ENCODE measurements around the gene TK1. TPM values are rescaled to one million over a fixed set of nuclear protein-coding genes. Genes with fewer than 3 reads are reported as not detected.
"Not testable (repeated sequence)": the region's sequence is repeated elsewhere in the genome, so short reads cannot be mapped to it uniquely, and the experiment has no call there.

The TK1 gene
- total RNA-seq = 10 to 100 TPM; 81.0 to 97.4 TPM
- polyA plus RNA-seq (2013, experiment 1 of 2) = 44.3 TPM
- polyA plus RNA-seq (2013, experiment 2 of 2) = 48.8 TPM
- long read RNA-seq, experiment 1, transcript TK1-201 (7 exons, 1,628 nt) = major isoform, 46 of 83 reads
- long read RNA-seq, experiment 1, partial matches to known transcripts = 13 of 83 reads
- long read RNA-seq, experiment 1, other reads (novel, unspliced or antisense) = 24 of 83 reads
- long read RNA-seq, experiment 2, transcript TK1-201 (7 exons, 1,628 nt) = major isoform, 191 of 206 reads
- long read RNA-seq, experiment 2, transcript TK1-203 (6 exons, 1,681 nt) = minor isoform, 5 of 206 reads
- long read RNA-seq, experiment 2, partial matches to known transcripts = 5 of 206 reads
- long read RNA-seq, experiment 2, other reads (novel, unspliced or antisense) = 4 of 206 reads
- long read RNA-seq, experiment 3, transcript TK1-201 (7 exons, 1,628 nt) = major isoform, 576 of 623 reads
- long read RNA-seq, experiment 3, transcript TK1-203 (6 exons, 1,681 nt) = minor isoform, 21 of 623 reads
- long read RNA-seq, experiment 3, partial matches to known transcripts = 5 of 623 reads
- long read RNA-seq, experiment 3, other reads (novel, unspliced or antisense) = 15 of 623 reads
- long read RNA-seq, experiment 4, transcript TK1-201 (7 exons, 1,628 nt) = major isoform, 423 of 467 reads
- long read RNA-seq, experiment 4, transcript TK1-203 (6 exons, 1,681 nt) = minor isoform, 16 of 467 reads
- long read RNA-seq, experiment 4, partial matches to known transcripts = 9 of 467 reads
- long read RNA-seq, experiment 4, other reads (novel, unspliced or antisense) = 14 of 467 reads

GRCh38 chr17:78186692-78187595 lies at the start of gene TK1, which contains the start of gene AFMID:
TSS of gene TK1 (minus strand) at chr17:78187052. CDS start at chr17:78186994, 58 bp downstream.
TSS of gene AFMID (plus strand) at chr17:78187362. CDS start at chr17:78187371, 9 bp downstream.
- peak within 1 kb of the TSS; percentile 87 for H3K9ac ChIP-seq (ENCODE audit: extremely low read depth, low read length, poor library complexity, severe bottlenecking)
- H3K27me3 ChIP-seq (ENCODE audit: control insufficient read depth, insufficient read depth, low read length, poor library complexity, severe bottlenecking) = no peaks in the 10 kb centered on the region
- Mint-ChIP-seq H3K4me3 (peak within 1 kb of the TSS; percentile 78), H3K9me3 (no peaks in the 10 kb centered on the region), H3K27me3 (ENCODE audit: insufficient read depth) (no peaks in the 10 kb centered on the region), H3K4me1 (peaks cover 22% of the 10 kb centered on the region), H3K27ac (peak within 1 kb of the TSS; percentile 96), H3K36me3 (ENCODE audit: low read depth) (peaks cover 32% of the 10 kb centered on the region)
- WGBS, 2 experiments (ENCODE audit: insufficient coverage in 1 of 2, insufficient read length in 1 of 2) = 3 to 7% methylated on average over 26 to 55 of the region's 57 CpGs
- H3K27ac ChIP-seq (ENCODE audit: low read depth, low read length) = peak within 1 kb of the TSS; percentile 77
- TF ChIP-seq CTCF (conservative IDR thresholded peaks at IDR 0.05) = peak; percentile 96
- DNase-seq = peak; percentile 100
- peak within 1 kb of the TSS; percentile 90 for H3K4me3 ChIP-seq (ENCODE audit: low read length)
- H3K4me1 ChIP-seq (ENCODE audit: control insufficient read depth, insufficient read depth, low read length) = peaks cover 3% of the 10 kb centered on the region
- no peaks in the 10 kb centered on the region for H3K9me3 ChIP-seq (ENCODE audit: control insufficient read depth, low read length)
- peaks cover 37% of the 10 kb centered on the region for H3K36me3 ChIP-seq (ENCODE audit: control insufficient read depth, insufficient read depth, low read length)

- Mint-ChIP-seq H3K27me3 (ENCODE audit: insufficient read depth) (peaks cover 22% of the 10 kb centered on the region), H3K4me3 (no peak overlapping the region), H3K27ac (no peak overlapping the region), H3K36me3 (ENCODE audit: low read depth) (no peaks in the 10 kb centered on the region), H3K9me3 (no peaks in the 10 kb centered on the region), H3K4me1 (peaks cover under 1% of the 10 kb centered on the region)
- no peak for TF ChIP-seq CTCF (conservative IDR thresholded peaks at IDR 0.05)
- Histone ChIP-seq H3K4me1 (ENCODE audit: control insufficient read depth, insufficient read depth, low read length) (no peaks in the 10 kb centered on the region), H3K36me3 (ENCODE audit: control insufficient read depth, insufficient read depth, low read length) (no peaks in the 10 kb centered on the region), H3K9me3 (ENCODE audit: control insufficient read depth, low read length) (no peaks in the 10 kb centered on the region), H3K9ac (ENCODE audit: extremely low read depth, low read length, poor library complexity, severe bottlenecking) (no peak overlapping the region), H3K27ac (ENCODE audit: low read depth, low read length) (no peak overlapping the region), H3K27me3 (ENCODE audit: control insufficient read depth, insufficient read depth, low read length, poor library complexity, severe bottlenecking) (peaks cover 20% of the 10 kb centered on the region), H3K4me3 (ENCODE audit: low read length) (no peak overlapping the region)
- 80% methylated on average over 1 to 8 of the region's 8 CpGs for WGBS, 2 experiments (ENCODE audit: insufficient coverage in 1 of 2, insufficient read length in 1 of 2)
- DNase-seq = peak; percentile 46
Measured at GRCh38 chr17:78235885-78236284, 49.0 kb upstream of the TK1 start.

- DNase-seq; H3K4me3 Mint-ChIP-seq; H3K36me3 ChIP-seq (ENCODE audit: control insufficient read depth, insufficient read depth, low read length); H3K27ac Mint-ChIP-seq; H3K4me1 ChIP-seq (ENCODE audit: control insufficient read depth, insufficient read depth, low read length); H3K9ac ChIP-seq (ENCODE audit: extremely low read depth, low read length, poor library complexity, severe bottlenecking); H3K4me1 Mint-ChIP-seq; H3K36me3 Mint-ChIP-seq (ENCODE audit: low read depth); H3K27ac ChIP-seq (ENCODE audit: low read depth, low read length); H3K9me3 ChIP-seq (ENCODE audit: control insufficient read depth, low read length); H3K9me3 Mint-ChIP-seq; H3K4me3 ChIP-seq (ENCODE audit: low read length): not testable (repeated sequence)
- peaks cover 31% of the 10 kb centered on the region for H3K27me3 Mint-ChIP-seq (ENCODE audit: insufficient read depth)
- peaks cover 28% of the 10 kb centered on the region for H3K27me3 ChIP-seq (ENCODE audit: control insufficient read depth, insufficient read depth, low read length, poor library complexity, severe bottlenecking)
- WGBS, 2 experiments (ENCODE audit: insufficient coverage in 1 of 2, insufficient read length in 1 of 2) = 93 to 100% methylated on average over 3 to 6 of the region's 6 CpGs
Measured at GRCh38 chr17:78235022-78235421, 48.2 kb upstream of the TK1 start.

Data from endodermal cell (in vitro differentiated cells).